ENCODE results near the gene PIGZ.

DNA sequence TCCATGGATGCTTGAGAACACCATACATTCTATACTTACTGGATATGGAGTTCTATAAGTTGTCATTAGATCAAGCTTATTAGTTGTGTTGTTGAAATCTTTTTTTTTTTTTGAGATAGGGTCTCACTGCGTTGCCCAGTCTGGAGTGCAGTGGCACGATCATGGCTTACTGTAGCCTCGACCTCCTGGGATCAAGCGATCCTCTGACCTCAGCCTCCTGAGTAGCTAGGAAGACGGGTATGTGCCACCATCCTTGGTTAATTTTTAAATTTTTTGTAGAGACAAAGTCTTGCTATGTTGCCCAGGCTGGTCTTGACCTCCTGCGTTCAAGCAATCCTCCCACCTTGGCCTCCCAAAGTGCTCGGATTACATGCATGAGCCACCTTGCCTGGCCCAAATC is 13.8 kb downstream of the PIGZ start:
- TF ChIP-seq, protein P1, sequence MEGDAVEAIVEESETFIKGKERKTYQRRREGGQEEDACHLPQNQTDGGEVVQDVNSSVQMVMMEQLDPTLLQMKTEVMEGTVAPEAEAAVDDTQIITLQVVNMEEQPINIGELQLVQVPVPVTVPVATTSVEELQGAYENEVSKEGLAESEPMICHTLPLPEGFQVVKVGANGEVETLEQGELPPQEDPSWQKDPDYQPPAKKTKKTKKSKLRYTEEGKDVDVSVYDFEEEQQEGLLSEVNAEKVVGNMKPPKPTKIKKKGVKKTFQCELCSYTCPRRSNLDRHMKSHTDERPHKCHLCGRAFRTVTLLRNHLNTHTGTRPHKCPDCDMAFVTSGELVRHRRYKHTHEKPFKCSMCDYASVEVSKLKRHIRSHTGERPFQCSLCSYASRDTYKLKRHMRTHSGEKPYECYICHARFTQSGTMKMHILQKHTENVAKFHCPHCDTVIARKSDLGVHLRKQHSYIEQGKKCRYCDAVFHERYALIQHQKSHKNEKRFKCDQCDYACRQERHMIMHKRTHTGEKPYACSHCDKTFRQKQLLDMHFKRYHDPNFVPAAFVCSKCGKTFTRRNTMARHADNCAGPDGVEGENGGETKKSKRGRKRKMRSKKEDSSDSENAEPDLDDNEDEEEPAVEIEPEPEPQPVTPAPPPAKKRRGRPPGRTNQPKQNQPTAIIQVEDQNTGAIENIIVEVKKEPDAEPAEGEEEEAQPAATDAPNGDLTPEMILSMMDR (IDR thresholded peaks at IDR 0.05) = no peak
- TF ChIP-seq POLR2A (IDR thresholded peaks at IDR 0.05) (no peak), POLR2AphosphoS5 (IDR thresholded peaks at IDR 0.05) (no peak)
